Measurements from ENCODE around the gene SRRD.

The SRRD gene

DNA sequence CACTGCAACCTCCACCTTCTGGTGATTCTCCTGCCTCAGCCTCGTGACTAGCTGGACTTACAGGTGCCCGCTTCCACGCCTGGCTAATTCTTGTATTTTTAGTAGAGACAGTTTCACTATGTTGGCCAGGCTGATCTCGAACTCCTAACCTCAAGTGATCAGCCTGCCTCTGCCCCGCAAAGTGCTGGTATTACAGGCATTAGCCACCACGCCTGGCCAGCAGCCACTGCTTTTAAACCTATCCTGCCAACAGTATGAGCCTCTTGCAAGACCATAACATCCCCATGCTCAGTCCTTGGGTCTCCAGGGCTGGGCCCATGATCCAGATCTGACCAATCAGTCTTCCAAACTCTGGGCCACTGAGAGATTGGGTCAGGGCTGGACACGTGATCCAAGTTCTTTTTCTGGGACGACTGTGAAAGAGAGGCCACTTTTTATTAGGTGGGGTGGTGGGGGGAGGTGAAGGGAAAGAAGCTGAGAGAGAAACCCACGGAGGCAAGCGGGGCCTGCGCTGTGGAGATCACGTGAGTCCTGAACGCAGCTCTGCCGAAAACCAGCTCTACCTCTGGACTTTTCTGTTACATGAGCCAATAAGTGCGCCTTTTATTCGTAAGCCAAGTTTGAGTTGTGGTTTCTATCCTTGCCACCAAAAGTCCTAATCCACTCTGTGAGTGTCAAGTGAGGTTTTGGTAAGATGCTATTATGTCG, 36.7 kb upstream of the SRRD start:
- H2AFZ ChIP-seq (ENCODE audit: low read depth, low read length, severe bottlenecking), result no peak overlapping the region
- no peak overlapping the region for H3K9ac ChIP-seq (ENCODE audit: low read length)
- no peak overlapping the region for H3K4me3 ChIP-seq (ENCODE audit: insufficient read depth, low read length, poor library complexity, severe bottlenecking)
- H3K27ac ChIP-seq (ENCODE audit: low read depth, low read length), result no peak overlapping the region
- TF ChIP-seq, protein P1, sequence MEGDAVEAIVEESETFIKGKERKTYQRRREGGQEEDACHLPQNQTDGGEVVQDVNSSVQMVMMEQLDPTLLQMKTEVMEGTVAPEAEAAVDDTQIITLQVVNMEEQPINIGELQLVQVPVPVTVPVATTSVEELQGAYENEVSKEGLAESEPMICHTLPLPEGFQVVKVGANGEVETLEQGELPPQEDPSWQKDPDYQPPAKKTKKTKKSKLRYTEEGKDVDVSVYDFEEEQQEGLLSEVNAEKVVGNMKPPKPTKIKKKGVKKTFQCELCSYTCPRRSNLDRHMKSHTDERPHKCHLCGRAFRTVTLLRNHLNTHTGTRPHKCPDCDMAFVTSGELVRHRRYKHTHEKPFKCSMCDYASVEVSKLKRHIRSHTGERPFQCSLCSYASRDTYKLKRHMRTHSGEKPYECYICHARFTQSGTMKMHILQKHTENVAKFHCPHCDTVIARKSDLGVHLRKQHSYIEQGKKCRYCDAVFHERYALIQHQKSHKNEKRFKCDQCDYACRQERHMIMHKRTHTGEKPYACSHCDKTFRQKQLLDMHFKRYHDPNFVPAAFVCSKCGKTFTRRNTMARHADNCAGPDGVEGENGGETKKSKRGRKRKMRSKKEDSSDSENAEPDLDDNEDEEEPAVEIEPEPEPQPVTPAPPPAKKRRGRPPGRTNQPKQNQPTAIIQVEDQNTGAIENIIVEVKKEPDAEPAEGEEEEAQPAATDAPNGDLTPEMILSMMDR (IDR thresholded peaks at IDR 0.05; ENCODE audit: insufficient read depth, low read length, poor library complexity, severe bottlenecking), result no peak
- TF ChIP-seq EZH2phosphoT487 (conservative IDR thresholded peaks at IDR 0.05; ENCODE audit: low read length), result no peak
- no peaks in the 10 kb centered on the region for H4K20me1 ChIP-seq (ENCODE audit: low read depth, low read length)
- no peaks in the 10 kb centered on the region for H3K79me2 ChIP-seq (ENCODE audit: insufficient read depth, low read length)
- no peaks in the 10 kb centered on the region for H3K36me3 ChIP-seq (ENCODE audit: low read length)
- no peaks in the 10 kb centered on the region for H3K27me3 ChIP-seq (ENCODE audit: low read length)
- H3K9me3 ChIP-seq (ENCODE audit: insufficient read depth, low read length), result no peaks in the 10 kb centered on the region
- no peaks in the 10 kb centered on the region for H3F3A ChIP-seq (ENCODE audit: insufficient read depth)
- no peaks in the 10 kb centered on the region for H3K9me2 ChIP-seq (replicated peaks; ENCODE audit: insufficient read depth, low read length)
- no peak overlapping the region for H3K4me2 ChIP-seq (ENCODE audit: low read depth, low read length, poor library complexity, severe bottlenecking)

DNA sequence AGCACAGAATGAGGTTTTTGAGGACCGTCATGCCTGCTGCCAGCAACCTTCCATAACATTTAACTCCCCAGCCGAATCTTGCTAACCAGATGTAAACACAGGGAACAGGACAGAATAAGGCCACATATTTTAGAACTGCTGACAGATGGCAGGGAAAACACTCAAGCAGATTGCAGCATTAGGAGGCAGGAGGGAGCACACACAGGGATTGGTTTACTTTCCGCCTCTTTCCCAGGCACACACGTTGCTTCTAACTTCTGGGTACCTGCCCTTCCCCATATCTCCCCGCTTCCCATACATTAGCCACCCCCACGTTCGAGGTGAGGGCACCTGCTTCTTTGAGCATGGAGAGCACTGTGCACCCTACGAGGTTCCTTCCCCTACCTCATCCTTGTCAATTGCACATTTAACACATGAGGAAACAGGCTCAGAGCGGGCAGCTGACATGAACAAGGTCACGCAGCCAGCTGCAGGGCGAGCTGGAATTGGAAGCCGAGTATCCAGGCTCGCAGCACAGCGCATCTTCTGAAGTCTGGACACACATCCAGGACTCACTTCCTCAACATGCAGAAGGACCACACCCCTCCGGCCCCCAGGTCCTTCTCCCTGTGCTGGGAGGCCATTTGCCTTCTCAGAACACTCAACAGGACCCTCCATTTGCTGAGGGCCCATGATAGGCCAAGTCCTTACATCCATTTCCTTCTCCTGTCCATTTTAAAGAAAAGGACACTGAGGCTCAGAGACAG, 35.9 kb upstream of the SRRD start:
- Histone ChIP-seq H2AFZ (ENCODE audit: low read depth, low read length, severe bottlenecking) (no peak overlapping the region), H3K9me2 (replicated peaks; ENCODE audit: insufficient read depth, low read length) (no peaks in the 10 kb centered on the region), H3K27ac (ENCODE audit: low read depth, low read length) (no peak overlapping the region), H3K27me3 (ENCODE audit: low read length) (no peaks in the 10 kb centered on the region), H3F3A (ENCODE audit: insufficient read depth) (no peaks in the 10 kb centered on the region), H4K20me1 (ENCODE audit: low read depth, low read length) (no peaks in the 10 kb centered on the region), H3K4me3 (ENCODE audit: insufficient read depth, low read length, poor library complexity, severe bottlenecking) (no peak overlapping the region), H3K9ac (ENCODE audit: low read length) (no peak overlapping the region), H3K79me2 (ENCODE audit: insufficient read depth, low read length) (no peaks in the 10 kb centered on the region), H3K4me2 (ENCODE audit: low read depth, low read length, poor library complexity, severe bottlenecking) (no peak overlapping the region), H3K9me3 (ENCODE audit: insufficient read depth, low read length) (no peaks in the 10 kb centered on the region), H3K36me3 (ENCODE audit: low read length) (no peaks in the 10 kb centered on the region)
- TF ChIP-seq, protein P1 (IDR thresholded peaks at IDR 0.05; ENCODE audit: insufficient read depth, low read length, poor library complexity, severe bottlenecking), result no peak
- TF ChIP-seq EZH2phosphoT487 (conservative IDR thresholded peaks at IDR 0.05; ENCODE audit: low read length), result no peak

DNA sequence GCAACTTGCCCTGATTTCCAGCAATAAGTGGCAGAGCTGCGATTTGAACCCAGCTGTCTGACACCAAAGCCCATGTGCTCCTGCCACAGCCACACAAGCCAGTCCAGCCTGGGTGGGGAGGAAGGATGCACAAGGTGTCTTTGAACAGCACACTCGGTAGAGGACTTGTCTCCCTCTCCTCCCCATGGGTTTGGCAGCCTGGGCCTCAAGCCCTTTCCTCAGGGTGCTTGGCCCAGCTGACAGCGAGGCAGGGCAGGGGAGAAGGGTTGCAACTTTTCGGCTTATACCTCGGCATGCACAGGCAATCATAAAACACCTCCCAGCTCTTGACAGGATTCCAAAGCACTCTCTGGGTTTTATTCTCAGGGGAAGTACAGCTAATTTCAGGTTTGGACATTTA, 35.3 kb upstream of the SRRD start:
- H2AFZ ChIP-seq (ENCODE audit: low read depth, low read length, severe bottlenecking), result no peak overlapping the region
- H3K27me3 ChIP-seq (ENCODE audit: low read length), result no peaks in the 10 kb centered on the region
- H4K20me1 ChIP-seq (ENCODE audit: low read depth, low read length), result no peaks in the 10 kb centered on the region
- TF ChIP-seq EZH2phosphoT487 (conservative IDR thresholded peaks at IDR 0.05; ENCODE audit: low read length), result no peak
- TF ChIP-seq, protein P1 (IDR thresholded peaks at IDR 0.05; ENCODE audit: insufficient read depth, low read length, poor library complexity, severe bottlenecking), result no peak
- H3K36me3 ChIP-seq (ENCODE audit: low read length), result 0 out of 2 replicates have a peak, but pooled peaks cover 2% of the 10 kb centered on the region
- H3K4me2 ChIP-seq (ENCODE audit: low read depth, low read length, poor library complexity, severe bottlenecking), result no peak overlapping the region
- no peaks in the 10 kb centered on the region for H3K9me2 ChIP-seq (replicated peaks; ENCODE audit: insufficient read depth, low read length)
- no peaks in the 10 kb centered on the region for H3K9me3 ChIP-seq (ENCODE audit: insufficient read depth, low read length)
- H3K27ac ChIP-seq (ENCODE audit: low read depth, low read length), result no peak overlapping the region
- H3F3A ChIP-seq (ENCODE audit: insufficient read depth), result no peaks in the 10 kb centered on the region
- no peak overlapping the region for H3K4me3 ChIP-seq (ENCODE audit: insufficient read depth, low read length, poor library complexity, severe bottlenecking)
- H3K9ac ChIP-seq (ENCODE audit: low read length), result no peak overlapping the region
- no peaks in the 10 kb centered on the region for H3K79me2 ChIP-seq (ENCODE audit: insufficient read depth, low read length)

Measured in SU-DHL-6 (cell line).